Gastrocnemius medialis (tissue), 4 donors: ENCODE data around the gene RRBP1. TPM values are rescaled to one million over a fixed set of nuclear protein-coding genes. Genes with fewer than 3 reads are reported as not detected.

Source experiments
- ATAC-seq, 2 donors: fragments of 150-250 bp; one replicate each; pipeline ENCODE4 v1.9.1; 2016
- DNase-seq, 2 donors: peaks; one replicate each; pipeline ENCODE4 v3.0.0-alpha.2; 2019
- H3K27ac ChIP-seq, 4 donors: fragments of 200-600 bp; sonication (generic); 1 replicate in 1 of 4; 2 replicates in 3 of 4; pipeline ENCODE4 v1.5.1; 2016 to 2018; ENCODE audit warnings: mild to moderate bottlenecking in 2 of 4, moderate library complexity in 1 of 4
- H3K27me3 ChIP-seq, 3 donors: fragments of 200-600 bp; sonication (generic) in 2 of 3; 1 replicate in 1 of 3; 2 replicates in 2 of 3; pipeline versions ENCODE4 v1.5.1 to v1.6.0; 2016 to 2019; ENCODE audit warnings: mild to moderate bottlenecking in 1 of 3, moderate library complexity in 1 of 3
- H3K36me3 ChIP-seq, 2 donors: fragments of 200-600 bp; sonication (generic) in 1 of 2; one replicate each; pipeline ENCODE4 v1.5.1; 2017 to 2018
- H3K4me1 ChIP-seq, 2 donors: fragments of 200-600 bp; sonication (generic) in 1 of 2; one replicate each; pipeline ENCODE4 v1.5.1; 2016 to 2017; ENCODE audit warnings: mild to moderate bottlenecking in 2 of 2
- H3K4me3 ChIP-seq, 4 donors: fragments of 200-600 bp; sonication (generic) in 3 of 4; 1 replicate in 1 of 4; 2 replicates in 3 of 4; pipeline ENCODE4 v1.5.1; 2016 to 2019; ENCODE audit warnings: mild to moderate bottlenecking in 2 of 4
- H3K9me3 ChIP-seq, 3 donors: fragments of 200-600 bp; sonication (generic) in 2 of 3; 1 replicate in 1 of 3; 2 replicates in 2 of 3; pipeline ENCODE4 v1.5.1; 2016 to 2019
- CTCF ChIP-seq, 5 experiments: fragments of 450-650 bp in 3 of 5; fragments of 200-600 bp in 2 of 5; sonication (generic) in 2 of 5; IDR thresholded peaks in 4 of 5; conservative IDR thresholded peaks in 1 of 5; 1 replicate in 4 of 5; 2 replicates in 1 of 5; pipeline ENCODE4 v1.5.1; 2016 to 2019; ENCODE audit warnings: antibody characterized with exemption in 5 of 5, mild to moderate bottlenecking in 3 of 5, moderate library complexity in 3 of 5
- POLR2A ChIP-seq, 2 donors: fragments of 450-650 bp; IDR thresholded peaks; one replicate each; pipeline ENCODE4 v1.6.1; 2017; ENCODE audit warnings: antibody characterized with exemption in 2 of 2, mild to moderate bottlenecking in 2 of 2, moderate library complexity in 2 of 2
- in situ Hi-C, 4 donors: fragments of 200-750 bp; cut with MboI; loops; one replicate each; pipeline versions ENCODE4 v1.15.0 to v1.8.0; 2017; ENCODE audit warnings: low sequenced_read_pairs in 4 of 4
- intact Hi-C: fragments of 100-400 bp; cut with DNase I; formaldehyde crosslinking; loops from one replicate; pipeline ENCODE4 v1.15.1; 2023; ENCODE audit warnings: low total_unique reads
- total RNA-seq, 4 donors: library from RNA; depleted of rRNA; stranded (reverse); fragments of >200 nt; gene quantifications; one replicate each; pipeline versions ENCODE4 v1.1.0 to v1.2.3, GENCODE V29; 2016

Gene RRBP1
- total RNA-seq, 4 donors from 2014 or later = 14.1 to 22.7 (median 17.9) TPM

DNA sequence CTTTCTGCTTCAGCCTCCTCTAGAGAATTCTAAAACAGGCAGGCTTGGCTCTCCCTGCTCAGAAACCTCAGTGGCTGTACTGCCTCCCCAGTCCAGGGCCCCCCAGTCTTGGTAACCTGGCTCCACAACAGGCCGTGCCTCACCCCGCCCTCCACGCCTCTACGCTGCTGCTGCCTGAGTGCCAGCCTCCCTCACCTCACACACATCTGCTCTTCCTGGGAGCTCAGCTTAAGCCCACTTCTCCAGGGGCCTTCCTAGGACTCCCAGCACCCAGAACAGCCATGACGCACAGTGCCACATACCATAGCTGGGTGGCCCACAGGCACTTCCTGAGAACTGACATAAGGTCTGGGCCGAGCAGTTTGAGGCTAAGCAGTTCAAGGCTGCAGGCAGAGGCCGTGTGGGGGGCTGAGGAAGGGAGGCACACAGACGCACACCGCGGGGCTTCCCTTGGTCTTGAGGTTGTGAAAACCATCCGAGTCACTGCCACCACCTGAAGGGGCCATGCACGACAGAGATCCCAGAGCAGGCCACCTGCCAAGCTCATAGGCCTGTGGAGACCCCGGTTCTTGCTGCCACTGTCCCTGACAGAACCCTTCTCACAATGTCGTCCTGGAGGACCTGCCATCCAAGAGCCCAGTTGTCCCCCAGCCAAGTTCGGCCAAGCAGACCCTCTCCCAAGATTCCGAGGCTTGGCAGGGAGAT is 69.6 kb downstream of the RRBP1 start:
- H3K9me3 ChIP-seq = no peaks in the 10 kb centered on the region
- no peaks in the 10 kb centered on the region for H3K36me3 ChIP-seq
- no peak for ATAC-seq
- in situ Hi-C loops (no loop called here), intact Hi-C loops (loop anchor here (5.0 kb wide), 1 partner anchor 40 kb away; the partner anchor contains the start of gene DSTN)
- no peak for DNase-seq
- TF ChIP-seq CTCF (IDR thresholded peaks at IDR 0.05 in 4 of 5, conservative IDR thresholded peaks at IDR 0.05 in 1 of 5) = no peak
- TF ChIP-seq POLR2A (IDR thresholded peaks at IDR 0.05) = no peak
- H3K4me3 ChIP-seq = no peak overlapping the region
- H3K27ac ChIP-seq = peak overlapping the region in 2 of 4 donors; percentile 29 to 41
- no peaks in the 10 kb centered on the region for H3K27me3 ChIP-seq
- peaks cover 0 to 7% of the 10 kb centered on the region in 2 donors for H3K4me1 ChIP-seq

- TF ChIP-seq CTCF (IDR thresholded peaks at IDR 0.05 in 4 of 5, conservative IDR thresholded peaks at IDR 0.05 in 1 of 5) (peak in 1 of 5 experiments; percentile 24), POLR2A (IDR thresholded peaks at IDR 0.05) (no peak)
- Histone ChIP-seq H3K36me3 (no peaks in the 10 kb centered on the region), H3K9me3 (no peaks in the 10 kb centered on the region), H3K27me3 (no peaks in the 10 kb centered on the region), H3K4me3 (no peak overlapping the region), H3K27ac (peak overlapping the region in 3 of 4 donors; percentile 10 to 41 (median 29)), H3K4me1 (peaks cover 0 to 7% of the 10 kb centered on the region in 2 donors)
- DNase-seq (no peak), ATAC-seq (no peak)
- intact Hi-C loops = loop anchor here (5.0 kb wide), 1 partner anchor 39 kb away; the partner anchor contains the start of gene DSTN
- in situ Hi-C loops = no loop called here
Observed at GRCh38 chr20:17611540-17612286, 70.3 kb downstream of the RRBP1 start.

DNA sequence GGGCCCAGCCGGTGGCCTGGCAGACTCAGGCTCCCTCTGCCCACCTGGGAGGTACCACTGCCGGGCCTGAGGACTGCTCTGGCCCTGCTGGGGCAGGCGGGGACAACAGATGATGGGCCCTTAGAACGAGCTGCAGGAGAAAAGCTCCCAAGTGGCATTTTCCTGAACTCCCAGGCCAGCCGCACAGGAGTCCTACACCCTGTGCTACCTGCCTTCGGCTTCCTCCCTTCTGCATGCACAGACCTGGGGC is 70.8 kb downstream of the RRBP1 start:
- H3K4me1 ChIP-seq = peaks cover 0 to 7% of the 10 kb centered on the region in 2 donors
- intact Hi-C loops = loop anchor here (5.0 kb wide), 1 partner anchor 39 kb away; the partner anchor contains the start of gene DSTN
- no peak for DNase-seq

DNA sequence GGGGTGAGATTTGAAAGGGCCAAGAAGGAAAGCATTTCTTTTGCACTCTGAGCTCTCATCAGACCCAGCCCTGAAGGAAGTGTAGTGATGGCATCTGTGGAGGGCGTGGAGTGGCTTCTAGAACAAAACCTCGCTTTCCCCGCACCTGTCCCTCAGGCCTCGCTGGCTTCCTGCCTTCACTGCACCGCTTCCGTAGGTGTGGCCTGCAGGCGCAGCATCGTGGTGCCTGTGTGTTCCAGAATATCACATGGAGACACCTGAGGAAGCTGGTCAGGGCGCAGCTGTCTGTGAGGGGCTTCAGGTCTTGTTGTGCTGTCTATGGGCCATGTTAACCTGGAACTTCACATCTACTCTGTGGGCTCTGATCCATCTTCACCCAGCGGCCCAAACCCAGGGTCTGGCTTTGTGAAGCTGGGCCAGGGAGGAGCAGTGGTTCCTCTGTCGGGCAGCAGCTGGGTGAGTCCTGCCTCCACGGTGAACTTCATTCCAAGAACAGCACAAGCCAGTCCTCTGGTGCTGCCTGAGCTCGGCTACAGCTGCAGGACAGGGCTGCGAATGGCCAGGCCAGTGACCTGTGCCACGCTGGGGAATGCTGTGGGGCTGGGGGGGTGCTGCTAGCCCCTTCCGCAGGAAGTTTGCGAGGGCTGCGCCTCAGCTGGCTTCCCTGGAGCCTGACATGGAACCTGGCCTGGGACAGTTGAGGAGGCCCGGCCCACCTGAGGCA is 71.3 kb downstream of the RRBP1 start:
- H3K27me3 ChIP-seq = no peaks in the 10 kb centered on the region
- peak overlapping the region in 2 of 4 donors; percentile 10 to 41 for H3K27ac ChIP-seq
- ATAC-seq = no peak
- in situ Hi-C loops = no loop called here
- no peak for TF ChIP-seq POLR2A (IDR thresholded peaks at IDR 0.05)
- no peak for TF ChIP-seq CTCF (IDR thresholded peaks at IDR 0.05 in 4 of 5, conservative IDR thresholded peaks at IDR 0.05 in 1 of 5)
- no peaks in the 10 kb centered on the region for H3K9me3 ChIP-seq
- peaks cover 0 to 7% of the 10 kb centered on the region in 2 donors for H3K4me1 ChIP-seq
- intact Hi-C loops = loop anchor here (5.0 kb wide), 1 partner anchor 38 kb away; the partner anchor contains the start of gene DSTN
- H3K4me3 ChIP-seq = no peak overlapping the region
- no peaks in the 10 kb centered on the region for H3K36me3 ChIP-seq
- no peak for DNase-seq

More for the DNA sequence above, 70.8 kb downstream of the RRBP1 start:
- no peak overlapping the region for H3K4me3 ChIP-seq
- in situ Hi-C loops = no loop called here
- H3K36me3 ChIP-seq = no peaks in the 10 kb centered on the region
- ATAC-seq = no peak
- peak overlapping the region in 2 of 4 donors; percentile 10 to 41 for H3K27ac ChIP-seq
- TF ChIP-seq POLR2A (IDR thresholded peaks at IDR 0.05) = no peak
- no peak for TF ChIP-seq CTCF (IDR thresholded peaks at IDR 0.05 in 4 of 5, conservative IDR thresholded peaks at IDR 0.05 in 1 of 5)
- H3K9me3 ChIP-seq = no peaks in the 10 kb centered on the region
- H3K27me3 ChIP-seq = no peaks in the 10 kb centered on the region
